ENCODE results near the gene DNASE1L2.
"Not testable (repeated sequence)": the region's sequence is repeated elsewhere in the genome, so short reads cannot be mapped to it uniquely, and the experiment has no call there.

DNASE1L2 gene

DNA sequence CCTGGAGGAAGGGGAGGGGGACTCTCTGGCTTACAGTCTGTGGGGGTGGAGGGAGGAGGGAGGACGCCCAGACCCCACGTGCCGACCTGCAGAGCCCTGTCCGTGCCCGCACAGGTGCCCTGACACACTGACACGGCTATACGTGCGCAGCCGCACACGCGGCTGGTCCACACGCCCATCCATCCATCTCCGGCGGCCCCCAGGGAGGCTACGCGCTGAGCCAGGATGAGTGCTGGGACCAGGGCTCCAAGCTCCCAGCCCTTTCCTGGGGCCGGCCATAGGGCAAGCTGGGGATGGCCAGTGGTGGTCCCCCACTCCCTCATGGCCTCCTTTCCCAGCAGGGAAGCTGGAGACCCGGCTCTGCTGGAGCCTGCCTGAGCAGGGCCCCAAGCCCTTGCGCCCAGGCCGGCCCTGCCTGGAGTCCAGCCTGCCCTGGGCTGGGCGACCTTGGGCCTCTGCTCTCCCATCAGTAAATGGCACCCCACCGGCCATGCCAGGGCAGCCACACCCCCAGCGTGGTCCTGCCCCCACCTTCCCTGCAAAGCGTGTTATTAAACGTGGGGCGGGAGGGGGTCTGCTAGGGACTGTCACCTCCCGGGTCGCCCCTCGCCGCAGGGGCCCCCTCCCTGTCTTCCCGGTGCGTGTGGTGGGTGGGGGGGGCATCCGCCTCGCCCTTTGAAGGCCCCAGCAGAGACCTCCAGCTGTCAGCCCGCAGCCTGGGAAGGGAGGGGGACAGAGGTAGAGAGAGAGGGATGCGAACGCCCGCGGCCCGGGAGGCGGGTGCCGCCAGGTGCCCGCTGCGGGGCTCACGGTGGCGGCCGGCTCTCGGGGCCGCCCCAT is 40.7 kb upstream of the DNASE1L2 start:
- H3K9ac ChIP-seq (ENCODE audit: low read length), result no peak overlapping the region
- peaks cover 5% of the 10 kb centered on the region for H3K4me1 ChIP-seq (ENCODE audit: insufficient read depth, low read length)
- no peak overlapping the region for H3K4me3 ChIP-seq (ENCODE audit: low read depth in 1 of 2, low read length in 2 of 2)
- H3K27ac ChIP-seq (ENCODE audit: low read depth, low read length), result no peak overlapping the region
- H3K27me3 ChIP-seq (ENCODE audit: control insufficient read depth in 1 of 2, insufficient read depth in 2 of 2, low read length in 2 of 2), result peaks cover 15 to 47% of the 10 kb centered on the region in 2 donors
- no peaks in the 10 kb centered on the region for H3K36me3 ChIP-seq (ENCODE audit: insufficient read depth, low read length)
- H3K9me3 ChIP-seq (ENCODE audit: low read length), result no peaks in the 10 kb centered on the region

DNA sequence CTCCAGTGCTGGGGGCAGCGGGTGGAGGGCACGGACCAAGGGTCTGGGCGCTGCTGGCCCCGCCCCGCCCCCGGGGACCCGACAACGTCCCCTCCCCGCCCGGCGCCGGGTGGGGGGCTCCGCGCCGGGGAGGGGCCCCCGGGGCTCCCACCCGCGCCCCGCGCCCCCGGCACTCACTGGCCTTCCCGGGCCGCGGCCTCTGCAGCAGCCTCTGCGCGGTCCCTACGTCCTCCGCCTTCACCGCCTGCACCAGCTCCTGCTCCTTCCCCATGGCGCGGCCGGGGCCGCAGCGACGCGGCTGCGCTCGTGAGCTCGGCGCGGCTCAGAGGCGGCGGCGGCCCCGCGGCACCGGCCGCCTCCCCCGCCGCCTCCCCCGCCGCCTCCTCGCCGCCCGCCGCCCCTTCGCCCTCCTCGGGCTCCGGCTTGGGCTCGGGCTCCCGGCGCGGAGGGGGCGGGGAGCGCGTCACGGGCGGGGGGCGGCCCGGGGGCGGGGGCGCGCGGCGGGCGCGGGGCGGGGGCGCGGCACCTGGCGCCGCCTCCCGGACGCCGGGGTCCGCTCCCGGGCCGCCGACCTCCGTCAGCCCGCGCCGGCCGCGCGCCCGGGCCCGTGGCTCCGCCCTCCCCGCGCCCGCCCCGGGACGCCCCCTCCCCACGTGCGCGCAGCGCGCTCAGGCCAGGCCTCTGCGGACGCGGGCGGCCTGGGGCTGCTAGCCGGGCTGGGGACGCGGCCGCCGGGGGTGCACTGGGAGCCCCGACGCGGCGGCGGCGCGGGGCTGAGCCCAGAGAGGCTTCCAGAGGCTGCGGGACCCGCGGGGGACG is 39.9 kb upstream of the DNASE1L2 start, which contains the start of gene CASKIN1:
Gene CASKIN1, minus strand, starts transcription at position 444 of the 819 bp plus-strand sequence. Its CDS starts 173 bp downstream, at position 271.
- no peaks in the 10 kb centered on the region for H3K9me3 ChIP-seq (ENCODE audit: low read length)
- H3K9ac ChIP-seq (ENCODE audit: low read length), result no peak within 1 kb of the TSS
- no peak within 1 kb of the TSS for H3K4me3 ChIP-seq (ENCODE audit: low read depth in 1 of 2, low read length in 2 of 2)
- H3K27ac ChIP-seq (ENCODE audit: low read depth, low read length), result no peak within 1 kb of the TSS
- H3K27me3 ChIP-seq (ENCODE audit: control insufficient read depth in 1 of 2, insufficient read depth in 2 of 2, low read length in 2 of 2), result peaks cover 15 to 47% of the 10 kb centered on the region in 2 donors
- H3K4me1 ChIP-seq (ENCODE audit: insufficient read depth, low read length), result peaks cover 5% of the 10 kb centered on the region
- H3K36me3 ChIP-seq (ENCODE audit: insufficient read depth, low read length), result no peaks in the 10 kb centered on the region

DNA sequence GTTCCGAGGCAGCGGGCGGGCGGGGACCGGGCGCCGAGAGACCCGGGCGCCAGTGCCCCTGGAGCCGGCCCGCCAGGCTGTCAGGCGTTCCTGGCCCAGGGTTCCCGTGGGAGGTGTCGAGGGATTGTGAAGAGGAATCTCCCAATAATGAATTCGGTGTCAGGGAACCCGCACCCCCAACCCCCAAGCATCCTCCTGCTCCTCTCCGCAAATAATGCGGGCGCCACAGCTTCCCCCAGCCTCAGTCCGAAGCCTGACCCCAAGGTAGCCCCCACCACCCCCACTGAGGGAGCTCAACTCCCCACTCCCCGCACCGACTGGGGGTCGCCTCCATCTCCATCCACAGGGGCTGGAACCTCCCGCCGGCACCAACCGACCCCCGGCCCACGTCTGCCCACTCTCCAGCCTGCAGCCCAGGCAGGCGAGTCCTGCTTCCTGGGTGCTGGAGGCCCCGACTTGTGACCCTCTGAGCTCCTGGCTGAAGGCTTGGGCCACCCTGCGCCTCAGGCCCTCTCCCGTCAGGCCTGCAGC is 39.2 kb upstream of the DNASE1L2 start:
- Histone ChIP-seq H3K9ac (ENCODE audit: low read length) (no peak overlapping the region), H3K9me3 (ENCODE audit: low read length) (no peaks in the 10 kb centered on the region), H3K4me1 (ENCODE audit: insufficient read depth, low read length) (peaks cover 5% of the 10 kb centered on the region), H3K27me3 (ENCODE audit: control insufficient read depth in 1 of 2, insufficient read depth in 2 of 2, low read length in 2 of 2) (peaks cover 15 to 47% of the 10 kb centered on the region in 2 donors), H3K27ac (ENCODE audit: low read depth, low read length) (no peak overlapping the region), H3K36me3 (ENCODE audit: insufficient read depth, low read length) (no peaks in the 10 kb centered on the region), H3K4me3 (ENCODE audit: low read depth in 1 of 2, low read length in 2 of 2) (no peak overlapping the region)

DNA sequence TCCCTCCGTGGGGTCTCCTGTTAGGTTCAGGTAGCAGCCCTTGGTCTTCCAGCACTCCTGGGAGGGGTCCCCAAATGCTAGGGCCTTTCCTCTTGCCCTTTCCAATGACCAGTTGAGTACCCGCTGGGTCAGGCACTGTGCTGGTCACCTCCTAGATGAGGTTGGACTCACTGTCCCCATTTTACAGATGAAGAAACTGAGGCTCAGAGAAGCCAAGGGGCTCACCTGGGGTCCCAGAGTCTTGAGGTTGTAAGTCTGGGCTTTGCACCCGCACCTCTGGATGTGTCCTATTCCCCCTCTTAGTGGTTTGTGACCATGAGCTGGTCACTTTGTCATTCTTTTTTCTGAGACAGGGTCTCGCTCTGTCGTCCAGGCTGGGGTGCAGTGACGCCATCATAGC is 38.5 kb upstream of the DNASE1L2 start:
- H3K36me3 ChIP-seq (ENCODE audit: insufficient read depth, low read length), result no peaks in the 10 kb centered on the region
- no peaks in the 10 kb centered on the region for H3K9me3 ChIP-seq (ENCODE audit: low read length)
- peaks cover 5% of the 10 kb centered on the region for H3K4me1 ChIP-seq (ENCODE audit: insufficient read depth, low read length)
- no peak overlapping the region for H3K9ac ChIP-seq (ENCODE audit: low read length)
- H3K27me3 ChIP-seq (ENCODE audit: control insufficient read depth in 1 of 2, insufficient read depth in 2 of 2, low read length in 2 of 2), result peaks cover 15 to 47% of the 10 kb centered on the region in 2 donors
- H3K4me3 ChIP-seq (ENCODE audit: low read depth in 1 of 2, low read length in 2 of 2), result no peak overlapping the region
- H3K27ac ChIP-seq (ENCODE audit: low read depth, low read length), result no peak overlapping the region

DNA sequence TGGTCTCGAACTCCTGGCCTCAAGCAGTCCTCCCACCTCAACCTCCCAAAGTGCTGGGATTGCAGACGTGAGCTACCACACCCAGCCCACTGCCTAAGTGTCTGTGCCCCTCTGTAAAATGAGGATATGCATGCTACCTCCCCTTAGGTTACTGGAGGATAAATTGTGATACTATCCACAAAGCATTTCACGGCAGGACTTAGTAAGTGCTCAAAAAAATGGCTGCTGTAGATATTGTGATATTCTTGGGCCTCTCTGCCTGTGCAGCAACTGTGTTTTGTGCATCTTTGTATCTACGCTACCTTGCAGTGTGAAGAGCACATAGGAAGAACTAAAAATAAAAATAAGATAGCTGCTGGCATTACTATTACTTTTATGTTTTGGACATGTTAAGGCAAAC is 38.0 kb upstream of the DNASE1L2 start:
- Histone ChIP-seq H3K36me3 (ENCODE audit: insufficient read depth, low read length) (no peaks in the 10 kb centered on the region), H3K27ac (ENCODE audit: low read depth, low read length) (no peak overlapping the region), H3K9me3 (ENCODE audit: low read length) (no peaks in the 10 kb centered on the region), H3K4me1 (ENCODE audit: insufficient read depth, low read length) (peaks cover 5% of the 10 kb centered on the region), H3K9ac (ENCODE audit: low read length) (no peak overlapping the region), H3K27me3 (ENCODE audit: control insufficient read depth in 1 of 2, insufficient read depth in 2 of 2, low read length in 2 of 2) (peaks cover 15 to 47% of the 10 kb centered on the region in 2 donors), H3K4me3 (ENCODE audit: low read depth in 1 of 2, low read length in 2 of 2) (no peak overlapping the region)

DNA sequence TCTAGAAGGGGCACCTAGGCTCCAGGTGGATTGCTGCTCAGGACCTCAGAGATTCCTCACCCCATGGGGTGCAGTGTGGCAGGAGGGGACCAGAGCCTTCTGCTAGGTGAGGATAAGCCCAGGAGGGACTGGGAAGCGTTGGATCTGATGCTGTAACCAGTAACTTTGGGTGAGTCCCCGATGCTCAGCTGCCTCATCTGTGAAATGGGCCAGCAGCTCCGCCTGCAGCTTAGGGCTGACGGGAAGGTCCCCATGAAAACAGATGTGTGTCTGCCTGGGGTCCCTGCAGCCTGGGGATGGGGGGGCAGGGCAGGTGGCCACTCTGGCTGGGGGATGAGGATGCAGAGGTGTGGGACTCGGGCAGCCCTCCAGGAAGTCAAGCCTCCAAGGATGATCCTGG is 37.1 kb upstream of the DNASE1L2 start:
- no peaks in the 10 kb centered on the region for H3K9me3 ChIP-seq (ENCODE audit: low read length)
- peaks cover 15 to 40% of the 10 kb centered on the region in 2 donors for H3K27me3 ChIP-seq (ENCODE audit: control insufficient read depth in 1 of 2, insufficient read depth in 2 of 2, low read length in 2 of 2)
- no peaks in the 10 kb centered on the region for H3K36me3 ChIP-seq (ENCODE audit: insufficient read depth, low read length)
- no peak overlapping the region for H3K9ac ChIP-seq (ENCODE audit: low read length)
- no peak overlapping the region for H3K4me3 ChIP-seq (ENCODE audit: low read depth in 1 of 2, low read length in 2 of 2)
- H3K4me1 ChIP-seq (ENCODE audit: insufficient read depth, low read length), result peaks cover 5% of the 10 kb centered on the region
- H3K27ac ChIP-seq (ENCODE audit: low read depth, low read length), result no peak overlapping the region

DNA sequence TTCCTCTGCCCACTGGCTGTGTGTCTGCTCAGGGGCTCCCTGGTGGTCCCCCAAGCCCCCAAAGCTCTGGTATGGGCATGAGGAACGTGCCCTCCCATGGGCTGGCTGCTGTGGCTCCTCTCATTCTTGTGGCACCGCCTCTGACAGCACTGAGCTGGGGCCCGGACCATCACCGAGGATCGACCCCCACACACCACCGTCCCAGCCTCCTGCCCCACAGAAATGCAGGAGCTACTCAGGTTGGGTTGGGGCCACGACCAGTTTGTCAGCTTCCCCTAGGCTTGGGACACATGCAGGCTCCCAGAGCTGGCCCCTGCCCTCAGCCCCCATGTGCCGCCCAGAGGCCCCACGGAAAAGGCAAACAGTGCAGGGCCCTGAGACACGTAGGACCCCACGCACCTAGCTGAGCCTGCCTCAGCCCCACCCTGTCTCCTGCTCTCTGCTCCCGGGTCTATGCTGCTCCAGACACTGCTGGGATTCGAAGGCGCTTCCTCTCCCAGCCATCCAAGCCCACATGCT is 36.6 kb upstream of the DNASE1L2 start:
- H3K27ac ChIP-seq (ENCODE audit: low read depth, low read length), result no peak overlapping the region
- H3K27me3 ChIP-seq (ENCODE audit: control insufficient read depth in 1 of 2, insufficient read depth in 2 of 2, low read length in 2 of 2), result peaks cover 15 to 34% of the 10 kb centered on the region in 2 donors
- no peaks in the 10 kb centered on the region for H3K9me3 ChIP-seq (ENCODE audit: low read length)
- peaks cover 7% of the 10 kb centered on the region for H3K4me1 ChIP-seq (ENCODE audit: insufficient read depth, low read length)
- no peak overlapping the region for H3K9ac ChIP-seq (ENCODE audit: low read length)
- no peak overlapping the region for H3K4me3 ChIP-seq (ENCODE audit: low read depth in 1 of 2, low read length in 2 of 2)
- no peaks in the 10 kb centered on the region for H3K36me3 ChIP-seq (ENCODE audit: insufficient read depth, low read length)

DNA sequence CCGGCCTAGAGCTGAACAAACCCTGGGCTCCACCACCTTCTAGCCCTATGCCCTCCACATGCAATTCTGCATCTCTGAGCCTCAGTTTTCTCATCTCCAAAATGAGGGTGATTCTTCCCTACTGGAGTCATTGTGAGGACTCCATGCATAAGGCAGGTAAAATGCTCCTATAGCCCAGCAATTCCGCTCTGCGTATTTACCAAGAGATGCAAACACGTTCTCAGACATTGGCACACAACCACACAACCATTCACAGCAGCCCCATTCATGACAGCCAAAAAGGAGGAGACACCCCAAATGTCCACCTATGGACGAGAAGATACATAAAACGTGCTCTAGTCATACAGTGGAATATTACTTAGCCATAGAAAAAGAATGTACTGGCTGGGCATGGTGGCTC is 35.9 kb upstream of the DNASE1L2 start:
- H3K4me1 ChIP-seq (ENCODE audit: insufficient read depth, low read length), result peaks cover 10% of the 10 kb centered on the region
- no peak overlapping the region for H3K27ac ChIP-seq (ENCODE audit: low read depth, low read length)
- H3K27me3 ChIP-seq (ENCODE audit: control insufficient read depth in 1 of 2, insufficient read depth in 2 of 2, low read length in 2 of 2), result peaks cover 11 to 28% of the 10 kb centered on the region in 2 donors
- H3K9me3 ChIP-seq (ENCODE audit: low read length), result no peaks in the 10 kb centered on the region
- H3K36me3 ChIP-seq (ENCODE audit: insufficient read depth, low read length), result no peaks in the 10 kb centered on the region
- no peak overlapping the region for H3K9ac ChIP-seq (ENCODE audit: low read length)
- no peak overlapping the region for H3K4me3 ChIP-seq (ENCODE audit: low read depth in 1 of 2, low read length in 2 of 2)

DNA sequence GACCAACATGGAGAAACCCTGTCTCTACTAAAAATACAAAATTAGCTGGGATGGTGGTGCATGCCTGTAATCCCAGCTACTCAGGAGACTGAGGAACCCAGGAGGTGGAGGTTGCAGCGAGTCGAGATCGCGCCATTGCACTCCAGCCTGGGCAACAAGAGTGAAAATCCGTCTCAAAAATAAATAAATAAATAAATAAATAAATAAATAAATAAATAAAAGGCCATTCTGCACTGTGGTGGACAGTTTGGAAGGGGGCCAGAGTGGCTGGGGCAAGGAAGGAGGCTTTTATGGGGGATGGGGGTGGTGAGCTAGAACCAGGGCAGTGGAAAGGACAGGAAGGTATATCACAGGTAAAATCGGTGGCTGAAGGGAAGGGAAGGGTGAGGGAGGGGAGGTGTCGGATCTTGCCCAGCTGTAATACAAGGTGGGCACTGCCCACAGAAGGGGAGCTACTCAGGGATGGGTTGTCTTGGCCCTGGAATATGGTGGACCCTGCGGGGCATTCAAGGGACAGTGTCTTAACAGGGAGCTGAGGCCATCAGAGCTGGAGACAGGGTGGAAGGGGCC is 33.0 kb upstream of the DNASE1L2 start:
- H3K27me3 ChIP-seq (ENCODE audit: control insufficient read depth in 1 of 2, insufficient read depth in 2 of 2, low read length in 2 of 2); H3K9ac ChIP-seq (ENCODE audit: low read length); H3K4me3 ChIP-seq (ENCODE audit: low read depth in 1 of 2, low read length in 2 of 2); H3K27ac ChIP-seq (ENCODE audit: low read depth, low read length); H3K9me3 ChIP-seq (ENCODE audit: low read length); H3K36me3 ChIP-seq (ENCODE audit: insufficient read depth, low read length): not testable (repeated sequence)
- peaks cover 11% of the 10 kb centered on the region for H3K4me1 ChIP-seq (ENCODE audit: insufficient read depth, low read length)

DNA sequence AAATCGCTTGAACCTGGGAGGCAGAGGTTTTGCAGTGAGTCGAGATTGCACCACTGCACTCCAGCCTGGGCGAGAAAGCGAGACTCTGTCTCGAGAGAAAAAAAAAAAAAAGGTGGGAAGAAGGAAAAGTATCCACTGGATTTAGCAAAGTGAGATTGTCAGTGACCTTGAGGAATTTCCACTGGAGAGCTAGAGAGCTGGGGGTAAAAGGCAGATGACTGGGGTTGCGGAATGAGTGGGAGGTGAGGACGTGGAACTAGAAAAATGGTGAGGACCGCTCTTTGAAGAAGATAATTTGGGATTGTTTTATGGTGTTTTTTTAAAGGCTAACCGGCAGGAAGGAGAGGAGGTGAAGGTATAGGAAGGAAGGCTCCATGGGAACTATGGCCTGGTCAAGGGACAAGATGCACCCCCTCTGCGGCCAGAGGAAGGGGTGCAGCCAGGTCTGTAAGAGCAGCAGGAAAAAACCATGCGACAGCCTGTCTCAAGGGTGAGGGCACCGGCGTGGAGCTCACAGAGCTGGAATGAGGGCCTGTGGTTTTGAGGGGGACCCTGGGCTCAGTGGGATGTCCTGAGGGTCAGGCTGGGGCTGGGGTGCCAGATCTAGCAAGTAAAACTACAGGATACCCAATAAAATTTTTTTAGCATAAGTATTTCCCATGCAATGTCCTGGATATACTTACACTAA is 31.7 kb upstream of the DNASE1L2 start:
- H3K36me3 ChIP-seq (ENCODE audit: insufficient read depth, low read length), result peaks cover 19% of the 10 kb centered on the region
- peak overlapping the region; percentile 4 for H3K9ac ChIP-seq (ENCODE audit: low read length)
- H3K27me3 ChIP-seq (ENCODE audit: control insufficient read depth in 1 of 2, insufficient read depth in 2 of 2, low read length in 2 of 2), result peaks cover 0 to 2% of the 10 kb centered on the region in 2 donors
- H3K4me1 ChIP-seq (ENCODE audit: insufficient read depth, low read length), result peaks cover 11% of the 10 kb centered on the region
- H3K4me3 ChIP-seq (ENCODE audit: low read depth in 1 of 2, low read length in 2 of 2), result peak overlapping the region; percentile 49 to 76
- no peaks in the 10 kb centered on the region for H3K9me3 ChIP-seq (ENCODE audit: low read length)
- H3K27ac ChIP-seq (ENCODE audit: low read depth, low read length), result peak overlapping the region; percentile 93
